OCI-M2 (cell line): Measurements from ENCODE around the gene GCG.

Experiments used
- DNase-seq: peaks from one replicate; lab custom pipeline; 2025; ENCODE audit not compliant: unreplicated experiment; lab: John Stamatoyannopoulos, UW

Gene GCG

DNA sequence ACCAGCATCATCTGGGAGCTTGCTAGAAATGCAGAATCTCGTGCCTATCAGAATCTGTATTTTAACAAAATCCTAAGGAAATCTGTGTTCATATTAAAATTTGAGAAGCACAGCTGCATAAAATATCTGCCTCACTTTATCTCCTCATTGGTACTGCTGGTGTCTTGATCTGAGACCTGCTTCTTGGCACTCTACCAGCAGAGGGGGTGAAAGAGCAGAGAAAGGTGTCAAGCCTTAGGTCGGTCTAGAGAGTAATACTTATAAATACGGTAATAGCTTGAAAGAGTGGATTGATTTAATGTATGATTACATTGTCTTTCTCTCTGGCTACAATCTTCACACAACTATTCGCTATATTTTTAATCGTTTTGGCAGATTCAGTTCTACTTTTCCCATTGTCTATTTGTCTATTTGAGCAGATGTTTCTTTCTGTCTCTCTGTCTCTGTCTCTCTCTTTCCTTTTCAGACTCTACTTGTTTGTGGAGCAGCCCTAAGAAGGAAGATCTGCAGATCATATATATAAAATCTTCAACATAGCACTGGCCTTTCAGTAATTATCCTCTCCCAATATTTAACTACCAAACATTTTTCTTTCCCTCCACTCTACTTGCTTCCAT lies 1.7 kb upstream of the GCG start:
- DNase-seq: peak; percentile 27

DNA sequence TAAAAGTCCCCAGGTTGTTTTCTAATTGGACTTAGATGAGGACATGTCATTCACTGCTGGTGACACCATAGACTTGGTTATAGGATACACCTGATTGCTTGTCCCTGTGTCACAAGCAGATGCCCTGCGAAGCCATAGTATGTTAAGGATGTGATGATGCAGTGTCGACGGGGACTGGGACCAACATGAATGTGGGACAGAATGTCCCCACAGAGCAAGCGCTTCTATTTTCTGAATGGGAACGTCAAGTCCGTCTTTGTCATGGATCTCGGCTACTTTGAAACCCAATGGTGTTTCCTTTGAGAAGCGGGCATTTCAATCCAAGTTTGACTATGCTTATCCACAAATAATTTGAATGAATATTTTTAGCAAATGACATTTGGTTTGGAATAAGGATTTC lies 2.1 kb downstream of the GCG start:
- DNase-seq: no peak

DNA sequence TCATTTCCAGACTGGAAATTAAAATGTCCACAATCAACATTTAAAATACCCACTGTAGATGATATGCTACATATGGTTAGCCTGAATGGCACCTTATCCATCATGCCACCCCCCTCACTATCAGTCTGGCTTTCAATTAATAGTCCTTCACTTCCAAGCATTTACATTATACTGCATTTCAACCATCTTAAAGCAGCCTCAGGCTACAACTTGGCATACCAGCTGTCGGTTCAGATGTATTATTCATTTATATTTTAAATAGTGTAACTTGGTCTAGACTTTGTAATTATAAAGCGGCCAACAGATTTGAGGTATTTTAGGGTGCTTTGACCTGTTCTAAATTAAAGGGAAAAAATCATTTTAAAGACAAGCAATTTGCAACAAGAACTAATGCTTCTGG lies 2.6 kb downstream of the GCG start:
- DNase-seq: no peak

DNA sequence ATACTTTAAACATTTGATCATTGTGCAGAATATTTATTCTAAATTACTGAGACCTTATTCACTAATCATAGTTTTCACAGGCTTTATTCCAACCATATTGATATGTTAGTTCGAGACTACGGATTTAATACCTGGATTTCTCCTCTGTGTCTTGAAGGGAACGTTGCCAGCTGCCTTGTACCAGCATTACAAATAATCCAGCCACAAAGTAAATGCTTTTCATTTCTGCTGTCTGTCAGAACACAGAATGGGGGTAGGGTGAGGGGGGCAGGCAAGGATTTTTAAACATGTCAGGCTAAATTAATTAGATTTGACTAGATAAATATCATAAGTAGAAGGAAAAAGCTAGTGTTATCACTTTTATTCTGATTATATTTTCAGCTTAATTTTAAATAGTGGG lies 3.1 kb downstream of the GCG start:
- no peak for DNase-seq

DNA sequence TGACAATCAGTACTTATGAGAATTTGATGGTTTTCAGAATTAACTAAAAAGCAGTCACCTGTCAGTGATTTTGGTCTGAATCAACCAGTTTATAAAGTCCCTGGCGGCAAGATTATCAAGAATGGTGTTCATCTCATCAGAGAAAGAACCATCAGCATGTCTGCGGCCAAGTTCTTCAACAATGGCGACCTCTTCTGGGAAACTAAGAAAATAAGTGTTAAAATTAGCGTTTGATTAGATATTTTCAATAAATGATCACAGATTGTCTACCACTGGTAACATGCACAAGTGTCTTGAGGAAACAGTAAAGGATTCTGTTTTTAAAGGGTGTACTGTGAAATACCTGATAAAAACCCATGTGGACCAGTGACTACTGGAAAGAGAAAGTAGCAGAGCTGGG lies 8.1 kb downstream of the GCG start:
- DNase-seq: no peak

DNA sequence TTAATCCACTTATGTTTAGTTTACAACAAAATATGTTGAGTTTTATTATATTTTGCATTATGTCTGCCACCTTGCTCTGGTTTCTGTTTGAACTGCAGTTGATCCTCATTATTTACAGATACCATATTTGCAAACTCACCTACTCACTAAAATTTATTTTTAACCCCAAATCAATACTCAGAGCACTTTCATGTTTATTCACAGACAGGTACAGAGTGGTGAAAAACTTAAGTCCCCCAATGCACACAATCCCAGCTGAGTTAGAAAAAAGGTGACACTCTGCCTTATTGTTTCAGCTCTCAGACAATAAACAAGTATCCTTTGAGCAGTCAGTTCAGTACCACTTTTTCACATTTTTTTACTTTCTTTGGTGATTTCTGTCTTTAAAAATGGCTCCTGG lies 13.7 kb downstream of the GCG start:
- DNase-seq: no peak

DNA sequence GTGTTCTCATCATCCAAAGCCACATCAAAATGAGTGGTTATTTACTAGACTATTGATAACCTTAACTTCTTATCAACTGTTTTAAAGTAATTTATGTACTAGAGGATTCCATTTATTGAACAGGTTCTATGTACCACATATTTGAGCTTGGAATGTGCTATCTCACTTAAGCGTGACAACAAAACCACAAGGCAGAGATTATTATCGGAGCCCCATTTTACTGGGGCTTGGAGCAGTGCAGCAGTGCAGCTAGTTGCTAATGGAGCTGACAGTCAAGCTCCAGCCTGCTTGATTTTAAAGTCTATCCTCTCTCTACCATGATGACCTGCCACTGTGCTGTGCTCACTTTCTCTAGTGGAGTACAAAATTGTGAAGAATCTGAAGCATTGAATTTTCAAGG lies 24.6 kb downstream of the GCG start:
- DNase-seq: no peak

DNA sequence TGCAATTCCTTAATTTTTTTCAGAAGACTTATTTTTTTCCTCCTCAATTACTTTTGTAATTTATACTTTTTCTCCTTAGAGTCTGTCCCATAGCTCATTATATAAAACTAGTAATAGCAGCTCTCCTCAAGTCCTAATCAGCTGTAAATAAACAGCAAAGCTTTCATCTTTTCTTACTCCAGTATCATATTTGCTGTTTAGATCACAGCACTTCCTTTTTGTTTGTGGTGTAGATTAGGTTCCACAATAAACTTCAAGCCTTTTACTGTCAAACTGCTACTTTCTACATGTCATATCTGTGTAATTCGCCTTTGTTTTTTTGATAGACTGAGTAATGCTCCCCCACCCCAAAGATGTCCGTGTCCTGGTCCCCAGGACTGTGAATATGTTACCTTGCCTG lies 25.5 kb downstream of the GCG start:
- no peak for DNase-seq

DNA sequence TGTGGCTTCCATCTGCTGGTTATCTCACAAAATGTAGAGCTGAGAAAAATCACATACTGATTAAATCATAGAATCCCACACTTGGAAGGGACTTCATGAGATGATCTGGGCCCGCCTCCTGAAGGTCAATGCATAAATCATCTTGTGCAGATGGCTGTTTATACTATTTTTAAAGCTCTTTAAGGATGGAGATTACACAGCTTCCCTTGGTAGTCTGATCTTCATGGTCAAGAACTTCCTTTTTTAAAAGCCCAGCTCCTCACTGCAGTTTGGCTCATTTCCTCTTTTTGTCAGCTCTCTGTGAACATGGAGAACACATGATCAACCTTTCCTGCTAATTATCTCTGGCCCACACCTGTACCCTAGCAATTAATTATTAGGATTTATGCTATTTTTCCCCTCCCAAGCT lies 25.9 kb downstream of the GCG start:
- DNase-seq: no peak

DNA sequence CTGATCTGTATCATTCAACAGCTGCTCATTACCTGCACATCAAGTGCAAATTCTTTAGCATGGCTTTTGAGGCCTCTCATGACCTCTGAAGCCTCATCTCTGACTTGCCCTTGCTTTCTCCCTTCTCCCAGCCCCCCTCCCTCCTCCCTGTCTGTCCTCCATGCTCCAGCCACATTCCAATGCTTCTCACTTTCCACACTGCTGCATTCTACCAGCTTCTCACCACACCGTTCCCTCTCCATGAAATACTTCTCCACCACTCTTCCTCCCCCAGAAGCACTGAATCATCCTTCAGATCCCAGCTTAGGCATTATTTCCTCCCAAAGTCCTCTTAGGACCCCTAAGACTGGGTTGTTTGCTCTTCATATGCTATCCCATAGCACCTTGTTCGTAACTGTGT lies 26.9 kb downstream of the GCG start:
- no peak for DNase-seq

DNA sequence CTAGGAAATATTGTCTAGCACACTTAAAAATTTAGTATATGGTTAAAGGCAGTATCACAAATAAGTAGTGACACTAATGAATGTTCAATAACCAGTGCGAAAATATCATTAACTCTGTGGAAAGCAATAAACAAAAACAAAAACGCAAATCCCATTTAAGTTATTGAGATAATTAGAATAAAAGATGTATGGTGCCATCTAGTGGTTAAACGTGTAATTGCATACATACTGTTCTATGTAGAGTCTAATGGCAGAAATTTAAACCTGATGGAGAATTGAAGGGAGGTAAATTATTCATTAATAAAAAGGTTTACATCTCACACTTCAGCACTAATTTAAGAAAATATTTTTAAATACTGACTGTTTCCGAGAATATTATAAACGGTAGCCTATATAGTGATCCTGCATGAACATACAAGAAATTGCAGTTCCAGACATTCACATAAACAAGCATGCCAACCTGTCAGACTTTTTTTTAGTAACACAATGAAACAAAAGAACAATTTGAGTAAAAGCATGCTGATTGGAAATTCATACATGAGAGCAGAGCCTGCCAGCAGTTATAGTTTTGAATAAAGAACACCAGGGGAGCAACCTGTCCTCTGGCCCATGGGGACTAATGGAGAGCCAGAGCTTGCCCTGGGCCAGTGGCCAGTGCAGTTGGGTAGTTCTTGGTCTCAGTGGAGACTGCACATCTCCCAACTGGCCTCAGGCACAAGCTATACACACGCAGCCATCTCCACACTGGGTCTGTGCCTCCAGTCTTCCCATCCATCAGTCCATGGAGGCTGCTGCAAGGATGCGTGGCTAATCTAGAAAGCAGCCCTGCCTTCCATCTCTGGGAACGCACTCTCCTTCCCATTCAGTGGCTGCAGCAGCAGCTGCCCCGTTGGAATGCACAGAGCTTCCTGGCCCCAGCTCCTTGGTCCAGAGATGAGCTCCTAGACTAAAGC lies 28.0 kb downstream of the GCG start:
- DNase-seq: peak; percentile 33

DNA sequence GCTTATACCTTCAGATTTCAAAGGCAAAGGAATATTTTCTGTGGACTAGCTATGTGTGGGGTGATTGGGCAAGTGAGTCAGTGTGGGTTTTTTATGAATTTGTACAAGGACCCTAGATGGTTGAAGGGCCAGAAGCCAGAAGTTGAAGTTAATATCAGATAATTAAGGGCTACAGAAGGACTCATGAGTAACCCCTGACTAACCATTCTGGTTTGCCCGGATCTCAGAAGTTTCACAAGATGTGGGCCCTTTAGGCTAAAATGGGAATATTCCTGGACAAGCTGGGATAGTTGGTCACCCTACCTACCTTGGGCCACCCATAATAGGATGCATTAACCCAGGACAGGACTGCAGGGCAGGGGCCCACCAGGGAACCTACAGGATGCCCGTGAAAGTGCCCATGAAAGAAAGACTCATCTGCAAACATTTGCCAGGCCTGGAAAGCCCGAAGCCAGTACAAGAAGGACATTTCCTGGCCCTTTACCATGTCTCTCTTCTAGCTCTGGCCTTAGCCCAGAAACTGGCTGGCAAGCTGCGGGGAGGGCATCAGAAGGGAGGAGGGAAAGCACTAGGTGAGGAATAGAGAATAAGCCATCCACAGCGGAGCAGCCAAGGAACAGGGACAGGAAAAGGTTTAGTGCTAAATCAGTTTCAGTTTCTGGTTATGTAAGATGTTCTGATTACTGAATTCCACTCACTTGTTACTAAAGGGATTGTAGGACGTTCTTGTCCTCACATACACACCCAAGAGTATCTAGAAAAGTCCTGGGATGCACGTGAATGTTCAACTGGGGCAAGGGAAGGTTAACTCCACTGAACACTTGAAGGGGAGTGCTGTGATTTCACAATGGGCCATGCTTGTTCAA lies 33.6 kb downstream of the GCG start:
- no peak for DNase-seq

DNA sequence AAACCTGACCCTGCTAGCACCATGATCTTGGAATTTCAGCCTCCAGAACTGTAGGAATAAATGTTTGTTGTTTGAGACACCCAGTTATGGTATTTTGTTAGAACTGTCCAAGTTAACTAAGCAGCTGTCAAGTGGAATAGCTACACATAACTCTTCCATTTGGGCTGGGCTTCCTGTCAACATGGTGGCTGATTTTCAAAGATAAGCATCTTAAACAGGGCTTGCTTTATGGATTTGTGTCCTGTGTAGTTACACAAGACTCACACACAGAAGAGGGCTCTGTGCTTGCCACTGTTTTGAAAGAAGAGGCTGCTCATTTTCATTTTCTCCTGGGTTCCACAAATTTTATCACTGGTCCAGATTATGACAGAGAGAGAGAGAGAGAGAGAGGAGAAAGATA lies 35.7 kb downstream of the GCG start:
- no peak for DNase-seq

DNA sequence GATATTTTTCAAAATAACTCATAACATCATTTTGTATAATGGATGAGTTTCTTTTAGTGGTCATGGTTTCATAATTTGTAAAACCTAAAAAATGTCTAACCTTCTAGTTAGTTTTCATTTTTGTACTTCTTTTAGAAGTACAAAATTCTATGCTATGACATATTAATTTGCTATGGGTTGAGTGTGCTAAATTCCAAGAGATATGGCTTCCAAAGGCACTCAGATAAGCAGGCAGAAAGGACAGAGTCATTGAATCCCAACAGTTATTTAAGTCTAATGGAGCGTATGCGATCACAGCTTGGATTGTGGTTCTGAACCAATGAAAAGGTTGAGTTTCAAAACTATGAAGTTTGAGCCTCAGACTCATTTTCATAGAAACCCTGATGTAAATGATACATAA lies 37.0 kb downstream of the GCG start:
- DNase-seq: no peak

DNA sequence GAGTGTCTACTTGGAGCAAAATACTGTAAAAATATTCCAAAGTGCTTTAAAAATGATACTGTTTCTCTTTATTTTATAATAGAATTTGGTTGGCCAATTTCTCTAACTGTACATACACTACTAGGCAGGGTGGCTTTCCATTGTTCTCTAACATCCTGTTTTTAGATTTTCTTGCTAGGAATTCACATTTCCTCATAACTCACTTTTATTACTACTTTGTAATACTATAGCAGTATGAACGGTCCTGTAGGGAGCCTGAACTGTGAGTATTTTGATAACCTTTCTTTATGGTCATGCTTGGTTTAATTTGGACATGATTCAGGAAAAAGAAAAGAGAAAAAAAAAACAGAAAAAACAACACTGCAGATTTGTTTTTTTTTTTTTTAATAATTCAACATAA lies 37.8 kb downstream of the GCG start:
- DNase-seq: no peak

DNA sequence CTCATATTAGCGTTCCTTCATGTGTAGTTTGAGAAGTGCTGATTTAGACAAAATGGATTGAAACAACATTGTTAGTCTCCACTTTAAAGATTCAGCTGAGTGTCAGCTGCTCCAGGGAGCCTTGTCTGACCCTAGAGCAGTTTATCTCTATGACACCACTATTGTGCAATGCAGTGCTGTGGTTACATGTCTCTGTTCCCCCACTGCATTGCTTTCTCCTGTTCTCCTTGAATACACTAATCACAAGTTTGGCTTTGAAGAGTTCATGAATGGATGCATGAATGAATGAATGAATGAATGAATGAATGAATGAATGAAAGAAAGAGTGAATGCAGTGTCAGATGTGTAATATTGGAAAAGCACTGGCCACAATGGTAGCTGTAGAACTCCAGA lies 38.3 kb downstream of the GCG start:
- no peak for DNase-seq

DNA sequence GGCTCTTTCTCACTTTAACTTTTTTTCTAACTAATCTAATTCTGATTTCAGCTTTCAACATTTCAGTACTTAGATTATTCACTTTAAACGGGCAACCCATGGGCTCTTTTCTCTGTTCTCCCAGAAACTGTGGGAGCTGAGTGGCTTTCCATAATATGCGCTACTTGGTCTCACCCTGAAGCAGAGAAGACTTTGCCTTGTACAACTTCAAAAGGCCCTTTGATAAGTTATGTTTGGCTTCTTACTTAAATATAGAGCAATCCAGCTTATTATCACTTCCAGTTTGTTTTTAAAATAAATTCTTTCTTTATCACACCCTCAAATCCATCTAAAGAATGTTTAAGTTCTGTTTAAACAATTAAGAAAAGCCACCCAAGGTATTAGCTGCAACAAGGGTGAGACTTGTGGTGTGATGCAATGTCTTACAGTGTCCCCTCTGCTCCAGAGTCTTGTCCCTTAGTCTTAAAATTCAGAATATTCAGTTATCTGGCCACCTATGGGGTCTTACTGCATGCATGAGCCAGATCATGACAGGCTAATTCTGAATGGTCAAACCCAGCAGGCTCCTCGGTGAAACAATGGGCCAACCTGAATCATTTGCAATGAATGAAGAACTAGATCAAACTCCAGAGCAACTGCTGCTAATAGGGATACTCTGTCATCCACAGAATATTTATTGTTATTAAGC lies 38.8 kb downstream of the GCG start:
- DNase-seq: no peak

DNA sequence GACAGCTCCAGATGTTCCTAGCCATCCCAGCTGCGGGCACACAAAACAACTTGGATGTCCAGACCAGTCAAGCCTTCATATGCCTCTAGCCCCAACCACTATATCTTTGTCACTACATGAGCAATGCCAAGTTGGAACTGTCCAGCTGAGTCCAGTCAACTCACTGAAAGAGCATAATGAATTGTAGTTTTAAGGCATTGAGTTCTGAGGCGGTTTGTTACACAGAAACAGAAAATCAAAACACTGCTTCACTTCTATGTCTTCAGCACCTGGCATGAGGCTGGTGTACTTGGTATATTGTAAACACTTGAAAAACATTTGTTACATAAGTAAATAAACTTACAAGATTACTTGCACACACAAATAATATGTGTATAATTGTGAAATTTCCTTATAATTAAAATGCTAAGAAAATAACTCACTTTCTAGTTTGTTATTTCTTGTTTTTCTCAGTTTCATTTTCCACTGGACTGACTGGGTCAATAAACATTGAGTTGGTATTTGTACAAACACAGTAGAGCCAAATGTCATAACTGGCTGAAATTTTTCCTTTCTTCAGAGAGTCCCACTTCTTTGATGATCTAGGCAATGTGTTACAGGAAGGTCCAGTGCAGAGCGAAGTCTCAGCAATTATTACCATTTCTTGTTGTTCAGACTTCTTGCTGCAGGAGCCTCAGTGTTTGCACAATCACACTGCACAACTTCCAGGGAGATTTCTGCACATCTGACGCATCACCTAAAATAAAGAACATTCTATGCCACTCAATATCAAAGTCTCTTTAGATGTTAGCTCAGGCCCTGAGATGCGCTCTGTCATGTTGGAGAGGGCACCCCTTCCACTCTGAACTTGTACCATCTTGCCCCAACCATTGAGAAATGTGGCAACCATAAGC lies 39.8 kb downstream of the GCG start:
- no peak for DNase-seq

DNA sequence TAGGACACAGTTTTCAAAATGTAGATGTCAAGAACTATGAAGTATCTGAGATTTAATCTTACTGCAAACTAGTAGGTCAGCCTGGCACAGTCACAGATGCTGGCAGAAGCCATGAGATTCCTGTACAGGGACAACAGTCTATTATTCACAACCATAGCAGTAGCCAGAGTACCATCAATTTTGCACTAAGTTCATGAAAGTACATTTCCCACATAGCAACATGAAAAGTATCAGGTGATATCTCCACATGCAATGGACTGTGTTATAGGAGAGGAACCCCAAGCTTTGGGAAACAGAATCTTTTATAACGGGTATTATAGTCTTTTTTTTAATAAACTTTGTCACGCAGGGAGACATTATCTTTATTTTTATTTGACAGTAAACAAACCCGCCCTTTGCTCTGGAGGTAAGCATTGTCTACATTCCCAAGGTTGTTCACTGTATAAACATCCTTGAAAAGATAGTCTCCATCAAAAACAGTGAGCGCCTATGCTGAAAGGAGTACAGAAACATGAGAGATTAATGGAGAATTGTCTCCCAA lies 44.6 kb downstream of the GCG start:
- no peak for DNase-seq

DNA sequence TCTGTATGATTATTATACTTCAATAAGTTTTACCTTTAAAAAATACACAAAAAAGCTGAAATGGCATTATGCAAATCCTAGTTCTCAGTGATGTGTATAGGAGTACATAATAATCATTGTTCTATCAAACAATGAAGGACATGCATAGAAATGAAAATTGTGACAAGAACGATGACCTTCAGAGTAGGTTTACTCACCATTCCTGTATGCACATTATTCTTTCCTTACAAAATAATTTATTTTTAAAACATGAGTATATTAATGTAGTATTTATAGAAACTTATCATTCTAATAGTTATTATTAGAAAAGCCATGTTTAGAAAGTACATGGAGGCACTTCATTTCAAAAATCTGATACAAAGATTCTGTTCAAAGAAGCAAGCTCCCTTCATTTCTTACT lies 45.3 kb downstream of the GCG start:
- no peak for DNase-seq
